H9 (cell line): Measurements from ENCODE around the gene PHOSPHO2. TPM values are rescaled to one million over a fixed set of nuclear protein-coding genes. Genes with fewer than 3 reads are reported as not detected.
"Not testable (repeated sequence)": the region's sequence is repeated elsewhere in the genome, so short reads cannot be mapped to it uniquely, and the experiment has no call there.

Experiments used
- DNase-seq: peaks from one replicate; pipeline ENCODE4 v3.0.0-alpha.2; 2017
- H2AFZ ChIP-seq: one replicate; pipeline ENCODE4 v1.6.1; 2013; ENCODE audit warnings: mild to moderate bottlenecking, low read length, control low read depth, moderate library complexity
- H2AK5ac ChIP-seq: 2 replicates; pipeline ENCODE4 v1.6.1; 2013; ENCODE audit warnings: low read length, control low read depth, mixed read lengths; ENCODE audit not compliant: insufficient read length
- H2BK120ac ChIP-seq: one replicate; pipeline ENCODE4 v1.6.1; 2013; ENCODE audit warnings: low read depth, mild to moderate bottlenecking, low read length, control low read depth, inconsistent platforms; ENCODE audit not compliant: poor library complexity, severe bottlenecking
- H2BK12ac ChIP-seq: 2 replicates; pipeline ENCODE4 v1.6.1; 2013; ENCODE audit warnings: low read length, control low read depth, mixed read lengths, low read depth; ENCODE audit not compliant: insufficient read length
- H2BK15ac ChIP-seq: 2 replicates; pipeline ENCODE4 v1.6.1; 2013; ENCODE audit warnings: low read depth, low read length, control low read depth
- H2BK20ac ChIP-seq: one replicate; pipeline ENCODE4 v1.6.1; 2013; ENCODE audit warnings: low read depth, mild to moderate bottlenecking, low read length, control low read depth, inconsistent platforms; ENCODE audit not compliant: poor library complexity, severe bottlenecking
- H2BK5ac ChIP-seq: 2 replicates; pipeline ENCODE4 v1.6.1; 2013; ENCODE audit warnings: low read length, control low read depth, mixed read lengths; ENCODE audit not compliant: insufficient read length
- H3K14ac ChIP-seq: 2 replicates; pipeline ENCODE4 v1.6.1; 2013; ENCODE audit warnings: low read length, control low read depth; ENCODE audit not compliant: insufficient read depth
- H3K18ac ChIP-seq: 2 replicates; pipeline ENCODE4 v1.6.1; 2013; ENCODE audit warnings: low read depth, mild to moderate bottlenecking, mixed read lengths, low read length, control low read depth; ENCODE audit not compliant: insufficient read length
- H3K23ac ChIP-seq: 2 replicates; pipeline ENCODE4 v1.6.1; 2013; ENCODE audit warnings: low read length, control low read depth, mixed read lengths, low read depth; ENCODE audit not compliant: insufficient read length
- H3K23me2 ChIP-seq: 2 replicates; pipeline ENCODE4 v1.6.1; 2013; ENCODE audit warnings: low read depth, mild to moderate bottlenecking, mixed read lengths, low read length, control low read depth; ENCODE audit not compliant: insufficient read length, poor library complexity, severe bottlenecking
- H3K27ac ChIP-seq: 2 replicates; pipeline ENCODE4 v1.5.1; 2013; ENCODE audit warnings: low read length, control low read depth, mixed read lengths, low read depth; ENCODE audit not compliant: insufficient read length
- H3K27me3 ChIP-seq: 2 replicates; pipeline ENCODE4 v1.6.1; 2013; ENCODE audit warnings: low read length, control low read depth, inconsistent platforms; ENCODE audit not compliant: insufficient read depth
- H3K4ac ChIP-seq: 2 replicates; pipeline ENCODE4 v1.6.1; 2013; ENCODE audit warnings: low read depth, mild to moderate bottlenecking, control low read depth, inconsistent platforms, low read length, moderate library complexity
- H3K4me1 ChIP-seq: 2 replicates; pipeline ENCODE4 v1.6.1; 2013; ENCODE audit warnings: low read length, control low read depth, inconsistent platforms; ENCODE audit not compliant: insufficient read depth
- H3K4me2 ChIP-seq: 2 replicates; pipeline ENCODE4 v1.6.1; 2013; ENCODE audit warnings: low read length, control low read depth, mixed read lengths; ENCODE audit not compliant: insufficient read length, insufficient read depth
- H3K56ac ChIP-seq: 2 replicates; pipeline ENCODE4 v1.6.1; 2013; ENCODE audit warnings: low read depth, mild to moderate bottlenecking, mixed read lengths, low read length, control low read depth; ENCODE audit not compliant: insufficient read length
- H3K79me1 ChIP-seq: 2 replicates; pipeline ENCODE4 v1.6.1; 2013; ENCODE audit warnings: low read depth, mild to moderate bottlenecking, moderate library complexity, low read length, control low read depth, inconsistent platforms; ENCODE audit not compliant: insufficient read depth, poor library complexity, severe bottlenecking
- H3K79me2 ChIP-seq: 2 replicates; pipeline ENCODE4 v1.6.1; 2013; ENCODE audit warnings: low read length, control low read depth, inconsistent platforms; ENCODE audit not compliant: insufficient read depth
- H3K9ac ChIP-seq: 2 replicates; pipeline ENCODE4 v1.6.1; 2013; ENCODE audit warnings: low read length, control low read depth, mixed read lengths; ENCODE audit not compliant: insufficient read length; ENCODE audit errors: extremely low read depth
- H3K9me3 ChIP-seq: one replicate; pipeline ENCODE4 v1.6.1; 2013; ENCODE audit warnings: low read depth, low read length, inconsistent platforms; ENCODE audit not compliant: control insufficient read depth
- H3T11ph ChIP-seq: one replicate; pipeline ENCODE4 v1.6.1; 2013; ENCODE audit warnings: mild to moderate bottlenecking, low read length, control low read depth, inconsistent platforms
- H4K20me1 ChIP-seq: one replicate; pipeline ENCODE4 v1.6.1; 2013; ENCODE audit not compliant: control insufficient read depth, insufficient read length, insufficient read depth
- H4K5ac ChIP-seq: 2 replicates; pipeline ENCODE4 v1.6.1; 2013; ENCODE audit warnings: low read depth, mild to moderate bottlenecking, mixed read lengths, low read length, control low read depth; ENCODE audit not compliant: insufficient read length
- H4K8ac ChIP-seq: replicated peaks from 2 replicates; pipeline ENCODE4 v1.6.1; 2013; ENCODE audit warnings: low read length, control low read depth, mixed read lengths, low read depth; ENCODE audit not compliant: insufficient read length
- H4K91ac ChIP-seq: 2 replicates; pipeline ENCODE4 v1.6.1; 2013; ENCODE audit warnings: low read depth, mild to moderate bottlenecking, moderate library complexity, mixed read lengths, low read length, control low read depth; ENCODE audit not compliant: insufficient read length
- H3K27ac Mint-ChIP-seq, 3 experiments: 2 replicates in 2 of 3; 3 replicates in 1 of 3; pipeline ENCODE4 v1.8.0; 2020 to 2021; ENCODE audit warnings: mixed read lengths in 3 of 3, mild to moderate bottlenecking in 1 of 3, moderate library complexity in 1 of 3
- H3K27me3 Mint-ChIP-seq: 2 replicates; pipeline ENCODE4 v1.8.0; 2021; ENCODE audit warnings: low read depth, mild to moderate bottlenecking, moderate library complexity, mixed read lengths
- H3K36me3 Mint-ChIP-seq, 3 experiments: 2 replicates in 2 of 3; 3 replicates in 1 of 3; pipeline ENCODE4 v1.8.0; 2020 to 2021; ENCODE audit warnings: low read depth in 3 of 3, mixed read lengths in 3 of 3; ENCODE audit not compliant: insufficient read depth in 1 of 3
- H3K4me1 Mint-ChIP-seq, 2 experiments: 2 replicates each; pipeline ENCODE4 v1.8.0; 2020; ENCODE audit warnings: mixed read lengths in 2 of 2
- H3K4me3 Mint-ChIP-seq, 2 experiments: 2 replicates in 1 of 2; 3 replicates in 1 of 2; pipeline ENCODE4 v1.8.0; 2020 to 2021; ENCODE audit warnings: mild to moderate bottlenecking in 2 of 2, mixed read lengths in 2 of 2, moderate library complexity in 1 of 2
- H3K9me3 Mint-ChIP-seq, 2 experiments: 2 replicates in 1 of 2; 3 replicates in 1 of 2; pipeline ENCODE4 v1.8.0; 2020; ENCODE audit warnings: mild to moderate bottlenecking in 2 of 2, mixed read lengths in 2 of 2, moderate library complexity in 1 of 2
- WGBS: extraction: QIAGEN DNeasy Blood & Tissue Kit; methylation state at CpG from one replicate; pipeline ENCODE4 v1.1.7; 2013; ENCODE audit warnings: missing lambda C conversion rate, low lambda C conversion rate, mixed read lengths; ENCODE audit not compliant: insufficient read length; ENCODE audit errors: extremely low coverage; 5-methylcytosine and 5-hydroxymethylcytosine counted together
- total RNA-seq: library from RNA; stranded (reverse); gene quantifications from 2 replicates; pipeline ENCODE4 v1.2.1, GENCODE V29; 2021

Gene PHOSPHO2
- total RNA-seq, 1 experiment from 2014 or later = 7.2 TPM

- not testable (repeated sequence) for H3T11ph ChIP-seq, H4K5ac ChIP-seq, H3K27me3 ChIP-seq, H3K23ac ChIP-seq, H2BK15ac ChIP-seq, H3K56ac ChIP-seq, H3K27ac Mint-ChIP-seq, H3K14ac ChIP-seq, H3K79me2 ChIP-seq, H2BK20ac ChIP-seq, H4K20me1 ChIP-seq, H3K4me1 ChIP-seq, H2AK5ac ChIP-seq, H4K8ac ChIP-seq, H2BK120ac ChIP-seq, H3K23me2 ChIP-seq, H3K4me2 ChIP-seq, H3K4me3 Mint-ChIP-seq, H2BK5ac ChIP-seq, H4K91ac ChIP-seq, H3K9ac ChIP-seq, H3K9me3 ChIP-seq, H3K4ac ChIP-seq, H2BK12ac ChIP-seq, DNase-seq, H2AFZ ChIP-seq, H3K27ac ChIP-seq, H3K79me1 ChIP-seq, H3K18ac ChIP-seq
- H3K4me1 Mint-ChIP-seq = peaks cover 13 to 18% of the 10 kb centered on the region in 2 experiments
- H3K9me3 Mint-ChIP-seq = peaks cover 10 to 15% of the 10 kb centered on the region in 2 experiments; a peak in 4 of 5 replicates
- peaks cover 5 to 12% (median 8%) of the 10 kb centered on the region in 3 experiments; a peak in 6 of 7 replicates for H3K36me3 Mint-ChIP-seq
- WGBS = no CpG with 5 or more reads among the region's 4 CpGs
- H3K27me3 Mint-ChIP-seq = peaks cover 10% of the 10 kb centered on the region
Observed at GRCh38 chr2:169686825-169687224, 7.4 kb upstream of the PHOSPHO2 start.

GRCh38 chr2:169687943-169688342 is 6.3 kb upstream of the PHOSPHO2 start:
- not testable (repeated sequence) for H3K23ac ChIP-seq, H4K91ac ChIP-seq, H3K4me1 Mint-ChIP-seq, H3K27ac Mint-ChIP-seq, H3T11ph ChIP-seq, H2BK20ac ChIP-seq, H3K4me1 ChIP-seq, H3K56ac ChIP-seq, H3K4me3 Mint-ChIP-seq, H2BK12ac ChIP-seq, H2BK15ac ChIP-seq, H3K27me3 ChIP-seq, H2AK5ac ChIP-seq, H4K8ac ChIP-seq, H2AFZ ChIP-seq, H4K5ac ChIP-seq, H3K79me1 ChIP-seq, H3K79me2 ChIP-seq, DNase-seq, H3K4me2 ChIP-seq, H3K27ac ChIP-seq, H3K4ac ChIP-seq, H3K23me2 ChIP-seq, H3K18ac ChIP-seq, H3K9me3 ChIP-seq, H2BK120ac ChIP-seq, H2BK5ac ChIP-seq, H4K20me1 ChIP-seq, H3K9ac ChIP-seq, H3K14ac ChIP-seq
- Mint-ChIP-seq H3K9me3 (peaks cover 10 to 15% of the 10 kb centered on the region in 2 experiments; a peak in 4 of 5 replicates), H3K36me3 (peaks cover 5 to 12% (median 8%) of the 10 kb centered on the region in 3 experiments; a peak in 6 of 7 replicates), H3K27me3 (peaks cover 13% of the 10 kb centered on the region)
